Mesothelial cell of epicardium (in vitro differentiated cells): ENCODE measurements around the gene CARS2. TPM values are rescaled to one million over a fixed set of nuclear protein-coding genes. Genes with fewer than 3 reads are reported as not detected.
"Not testable (repeated sequence)": the region's sequence is repeated elsewhere in the genome, so short reads cannot be mapped to it uniquely, and the experiment has no call there.

Experiments
- DNase-seq, 2 experiments: peaks; one replicate each; pipeline ENCODE4 v3.0.0; 2021; ENCODE audit warnings: low spot score in 2 of 2; ENCODE audit not compliant: unreplicated experiment in 2 of 2
- H3K27ac Mint-ChIP-seq: 2 replicates; pipeline ENCODE4 v1.8.0; 2021; ENCODE audit warnings: mixed read lengths
- H3K27me3 Mint-ChIP-seq: 2 replicates; pipeline ENCODE4 v1.8.0; 2021; ENCODE audit warnings: low read depth, mixed read lengths
- H3K36me3 Mint-ChIP-seq: 2 replicates; pipeline ENCODE4 v1.8.0; 2021; ENCODE audit warnings: mixed read lengths
- H3K4me1 Mint-ChIP-seq: 2 replicates; pipeline ENCODE4 v1.8.0; 2021; ENCODE audit warnings: mixed read lengths
- H3K4me3 Mint-ChIP-seq: 2 replicates; pipeline ENCODE4 v1.8.0; 2021; ENCODE audit warnings: mild to moderate bottlenecking, moderate library complexity, mixed read lengths
- H3K9me3 Mint-ChIP-seq: 2 replicates; pipeline ENCODE4 v1.8.0; 2021; ENCODE audit warnings: mixed read lengths
- CTCF ChIP-seq: fragments of 200-600 bp; sonication (generic); IDR thresholded peaks from one replicate; pipeline ENCODE4 v1.5.0; 2021; ENCODE audit warnings: antibody characterized with exemption; ENCODE audit not compliant: unreplicated experiment
- total RNA-seq: library from RNA; stranded (reverse); gene quantifications from 3 replicates; pipeline ENCODE4 v1.2.1, GENCODE V29; 2021

CARS2 gene
- total RNA-seq, 1 donor from 2014 or later = 89.1 TPM

GRCh38 chr13:110634558-110634957, 71.4 kb downstream of the CARS2 start:
- Mint-ChIP-seq H3K27me3 (no peaks in the 10 kb centered on the region), H3K4me1 (no peaks in the 10 kb centered on the region), H3K27ac (no peak overlapping the region), H3K4me3 (no peak overlapping the region), H3K9me3 (peaks cover 3% of the 10 kb centered on the region), H3K36me3 (peaks cover 21% of the 10 kb centered on the region)
- no peak for DNase-seq
- TF ChIP-seq CTCF = no peak

GRCh38 chr13:110633776-110634175, 72.1 kb downstream of the CARS2 start:
- Mint-ChIP-seq H3K27me3 (no peaks in the 10 kb centered on the region), H3K9me3 (peaks cover 3% of the 10 kb centered on the region), H3K4me1 (peaks cover 7% of the 10 kb centered on the region), H3K27ac (no peak overlapping the region), H3K4me3 (no peak overlapping the region), H3K36me3 (peaks cover 20% of the 10 kb centered on the region)
- DNase-seq = no peak
- no peak for TF ChIP-seq CTCF

GRCh38 chr13:110632255-110632654, 73.7 kb downstream of the CARS2 start:
- not testable (repeated sequence) for H3K27ac Mint-ChIP-seq, DNase-seq, H3K4me3 Mint-ChIP-seq

GRCh38 chr13:110630566-110631119, 75.3 kb downstream of the CARS2 start:
- Mint-ChIP-seq H3K27ac (no peak overlapping the region), H3K9me3 (peaks cover 3% of the 10 kb centered on the region), H3K4me1 (peaks cover 31% of the 10 kb centered on the region), H3K4me3 (no peak overlapping the region), H3K36me3 (peaks cover 16% of the 10 kb centered on the region), H3K27me3 (no peaks in the 10 kb centered on the region)
- no peak for DNase-seq
- TF ChIP-seq CTCF = no peak

More at GRCh38 chr13:110632255-110632654, 73.7 kb downstream of the CARS2 start:
- H3K9me3 Mint-ChIP-seq, H3K27me3 Mint-ChIP-seq: not testable (repeated sequence)
- peaks cover 24% of the 10 kb centered on the region for H3K36me3 Mint-ChIP-seq
- H3K4me1 Mint-ChIP-seq = peaks cover 21% of the 10 kb centered on the region

- no peak overlapping the region for H3K4me3 Mint-ChIP-seq
- H3K27ac Mint-ChIP-seq = peak overlapping the region; percentile 24
- peaks cover 15% of the 10 kb centered on the region for H3K36me3 Mint-ChIP-seq
- no peak for TF ChIP-seq CTCF
- no peak for DNase-seq
- peaks cover 32% of the 10 kb centered on the region for H3K4me1 Mint-ChIP-seq
- H3K9me3 Mint-ChIP-seq = peaks cover 3% of the 10 kb centered on the region
- H3K27me3 Mint-ChIP-seq = no peaks in the 10 kb centered on the region
Observed at GRCh38 chr13:110629735-110630134, 76.2 kb downstream of the CARS2 start.

- peaks cover 3% of the 10 kb centered on the region for H3K9me3 Mint-ChIP-seq
- H3K27ac Mint-ChIP-seq = peak overlapping the region; percentile 90
- peaks cover 14% of the 10 kb centered on the region for H3K36me3 Mint-ChIP-seq
- peaks cover 32% of the 10 kb centered on the region for H3K4me1 Mint-ChIP-seq
- H3K4me3 Mint-ChIP-seq = peak overlapping the region; percentile 17
- no peak for DNase-seq
- TF ChIP-seq CTCF = no peak
- no peaks in the 10 kb centered on the region for H3K27me3 Mint-ChIP-seq
Observed at GRCh38 chr13:110628952-110629701, 76.8 kb downstream of the CARS2 start.
